DMS53 (cell line): ENCODE results near the gene ASPDH.
"Not testable (repeated sequence)": the region's sequence is repeated elsewhere in the genome, so short reads cannot be mapped to it uniquely, and the experiment has no call there.

Source experiments
- DNase-seq: peaks from one replicate; lab custom pipeline; 2025; lab: John Stamatoyannopoulos, UW

ASPDH gene

DNA sequence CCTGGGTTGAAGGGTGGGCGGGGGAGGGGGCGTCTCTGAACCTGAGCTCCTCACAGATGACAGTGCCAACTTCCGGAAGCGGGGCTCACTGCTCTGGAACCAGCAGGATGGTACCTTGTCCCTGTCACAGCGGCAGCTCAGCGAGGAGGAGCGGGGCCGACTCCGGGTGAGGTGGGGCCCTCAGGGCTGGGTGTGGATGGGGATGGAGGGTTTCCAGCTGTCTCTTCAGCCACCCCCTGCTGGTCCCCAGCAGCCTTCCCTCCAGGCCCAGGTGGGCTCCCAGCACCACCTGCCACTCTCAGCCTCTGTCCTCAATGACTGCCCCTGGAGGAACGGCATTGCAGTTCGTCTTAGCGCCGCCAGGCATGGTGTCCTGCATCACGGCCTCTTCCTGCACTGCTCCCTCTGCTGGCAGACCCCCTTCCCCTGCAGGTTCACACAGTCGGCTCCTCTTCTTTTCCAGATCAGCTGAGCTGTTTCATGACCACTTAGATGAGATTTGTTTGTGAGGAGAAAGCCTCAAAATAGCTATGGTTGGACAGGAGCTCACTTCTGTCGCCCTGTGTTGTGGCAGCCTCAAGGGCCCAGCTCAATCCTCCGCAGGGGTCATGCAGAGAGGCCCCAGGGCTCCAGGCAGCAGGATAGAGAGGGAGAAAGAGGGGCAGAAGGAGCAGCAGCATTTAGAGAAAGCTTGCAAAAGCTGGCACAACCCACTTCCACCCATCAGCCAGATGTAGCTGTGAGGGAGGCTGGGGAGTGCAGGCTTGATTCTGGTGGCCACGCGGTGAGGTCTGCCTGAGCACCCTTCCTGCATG lies 34.6 kb downstream of the ASPDH start:
- no peak for DNase-seq

DNA sequence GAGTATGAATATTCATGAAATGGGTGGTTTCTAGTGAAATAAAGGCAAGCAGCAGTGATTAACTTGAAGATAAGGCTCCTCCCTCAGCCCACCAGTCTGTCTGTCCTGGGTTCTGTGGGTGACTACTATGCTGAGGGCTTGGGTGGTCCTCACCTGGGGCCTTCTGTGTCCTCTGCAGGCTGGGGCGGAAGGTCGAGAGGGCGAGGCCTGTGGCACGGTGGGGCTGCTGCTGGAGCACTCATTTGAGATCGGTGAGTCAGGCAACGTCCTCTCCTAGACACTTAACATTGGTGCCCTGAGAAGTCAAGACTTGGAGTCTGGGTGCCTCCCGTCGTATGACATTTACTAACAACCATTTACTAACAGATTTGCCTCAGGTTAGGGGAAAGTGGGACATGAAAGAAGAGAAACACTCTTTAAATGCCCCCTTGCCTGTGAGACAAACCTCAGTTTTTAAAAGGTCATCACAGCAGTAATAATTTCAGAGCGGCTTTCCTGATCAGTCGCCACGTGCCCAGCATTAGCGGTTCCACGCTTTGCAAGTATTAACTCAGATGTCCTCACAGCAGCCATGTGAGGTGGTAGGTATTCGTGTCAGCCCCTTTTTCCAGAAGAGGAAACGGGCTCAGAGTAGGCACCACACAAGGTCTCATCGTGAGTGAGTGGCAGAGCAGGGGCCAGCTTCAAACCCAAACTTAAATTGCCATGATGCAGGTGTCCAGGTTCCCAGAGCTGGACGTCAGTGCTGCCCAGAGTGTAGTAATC lies 35.8 kb downstream of the ASPDH start:
- no peak for DNase-seq

DNA sequence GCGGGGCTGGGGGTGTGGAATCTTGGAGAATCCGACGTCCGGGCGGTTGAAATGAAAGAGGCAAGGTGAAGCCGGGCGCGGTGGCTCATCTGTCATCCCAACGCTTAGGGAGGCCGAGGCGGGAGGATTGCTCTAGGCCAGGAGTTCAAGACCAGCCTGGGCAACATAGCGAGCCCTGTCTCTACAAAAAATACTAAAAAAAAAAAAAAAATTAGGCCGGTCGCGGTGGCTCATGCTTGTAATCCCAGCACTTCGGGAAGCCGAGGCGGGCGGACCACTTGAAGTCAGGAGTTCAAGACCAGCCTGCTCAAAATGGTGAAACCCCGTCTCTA lies 36.8 kb downstream of the ASPDH start:
- no peak for DNase-seq

DNA sequence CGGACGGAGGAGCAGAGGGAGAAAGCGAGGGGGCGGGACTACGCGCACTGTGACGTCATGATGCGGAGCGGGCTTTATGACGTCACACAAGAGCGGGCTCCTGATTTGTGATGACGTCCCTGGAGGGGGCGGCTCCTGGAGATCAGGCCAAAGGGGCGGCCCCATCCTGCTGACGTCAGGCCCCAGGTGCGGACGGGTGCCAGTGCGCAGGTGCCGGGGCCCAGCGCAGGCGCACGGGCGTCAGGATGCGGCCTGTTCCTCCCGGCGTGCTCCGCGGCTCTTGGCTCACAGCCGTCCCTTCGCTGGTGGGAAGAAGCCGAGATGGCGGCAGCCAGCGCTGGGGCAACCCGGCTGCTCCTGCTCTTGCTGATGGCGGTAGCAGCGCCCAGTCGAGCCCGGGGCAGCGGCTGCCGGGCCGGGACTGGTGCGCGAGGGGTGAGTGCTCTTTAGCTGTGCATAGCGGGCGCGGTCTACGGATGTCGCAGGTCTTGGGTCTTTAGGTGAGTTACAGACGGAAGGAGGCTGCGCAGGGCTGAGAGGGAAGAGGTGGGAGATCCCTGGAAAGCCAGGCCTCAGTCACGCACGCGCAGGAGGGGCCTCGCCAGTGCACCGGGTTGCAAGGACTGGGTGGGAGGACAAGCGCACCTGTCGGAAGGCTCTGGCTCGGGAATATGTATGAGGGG lies 37.3 kb downstream of the ASPDH start, which contains the start of the genes EMC10 and GARIN5A:
Gene EMC10 (plus strand): TSS at position 284 of the 683 bp plus-strand sequence. CDS start 38 bp downstream, at position 322.
Gene GARIN5A (minus strand): TSS at position 625 of the 683 bp plus-strand sequence. CDS start 460 bp downstream, at position 165.
- peak; percentile 97 for DNase-seq

DNA sequence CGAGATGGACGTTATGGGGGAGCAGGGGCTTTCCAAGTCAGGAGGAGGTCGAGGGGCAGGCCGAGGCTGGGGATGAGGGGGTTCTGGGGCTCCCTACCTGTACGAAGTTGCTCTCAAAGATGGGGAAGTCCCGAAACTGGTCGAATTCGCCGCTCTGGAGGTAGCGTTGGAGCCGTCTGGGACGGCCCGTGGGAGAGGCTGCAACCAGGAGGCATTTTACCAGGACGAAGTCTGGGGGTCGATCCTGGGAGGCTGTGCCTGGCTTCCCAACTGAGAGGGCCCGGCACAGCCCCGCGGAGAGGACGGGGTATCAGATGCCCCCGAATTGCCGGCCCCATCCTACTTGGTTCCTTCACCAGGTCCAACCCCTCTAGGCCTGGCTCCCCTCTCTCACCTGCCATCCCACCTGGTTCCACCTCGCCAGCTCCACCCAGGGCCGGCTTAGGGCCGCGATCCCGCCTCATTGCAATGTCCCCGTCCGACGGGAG lies 37.9 kb downstream of the ASPDH start:
- no peak for DNase-seq

DNA sequence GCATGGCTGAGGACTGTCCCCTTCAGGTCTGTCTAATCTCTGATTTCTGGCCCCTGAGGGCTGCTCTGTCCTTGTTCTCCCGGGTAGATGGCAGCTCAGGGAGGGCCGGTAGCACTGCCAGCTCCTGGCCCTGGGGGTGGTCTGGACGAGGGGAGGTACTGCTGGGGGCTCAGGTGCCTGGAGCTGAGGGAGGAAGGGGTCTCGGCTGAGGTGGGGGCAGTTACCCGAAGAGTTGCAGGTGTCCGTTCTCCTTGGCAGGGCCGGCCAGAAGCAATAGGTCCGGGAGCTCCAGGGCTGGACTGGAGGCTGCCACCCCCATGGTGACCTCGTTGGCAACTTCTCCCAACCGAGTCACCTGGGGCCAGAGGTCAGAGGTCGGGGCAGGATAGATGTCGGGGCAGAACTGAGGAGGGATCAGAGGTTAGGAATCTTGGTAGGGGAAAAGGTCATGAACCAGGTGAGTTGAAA lies 38.6 kb downstream of the ASPDH start:
- no peak for DNase-seq

DNA sequence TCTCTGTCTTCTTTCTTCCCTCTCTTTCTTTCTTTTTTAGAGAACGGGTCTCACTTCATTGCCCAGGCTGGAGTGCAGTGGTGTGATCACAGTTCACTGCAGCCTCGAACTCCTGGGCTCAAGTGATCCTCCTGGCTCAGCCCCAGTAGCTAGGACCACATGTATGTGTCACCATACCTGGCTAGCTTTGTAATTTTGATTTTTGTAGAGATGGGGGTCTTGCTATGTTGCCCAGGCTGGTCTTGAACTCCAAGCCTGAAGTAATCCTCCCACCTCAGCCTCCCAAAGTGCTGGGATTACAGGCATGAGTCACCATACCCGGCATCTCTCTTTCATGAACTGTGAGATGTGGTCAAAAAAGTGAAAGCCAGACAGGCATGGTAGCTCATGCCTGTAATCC lies 40.4 kb downstream of the ASPDH start:
- not testable (repeated sequence) for DNase-seq

DNA sequence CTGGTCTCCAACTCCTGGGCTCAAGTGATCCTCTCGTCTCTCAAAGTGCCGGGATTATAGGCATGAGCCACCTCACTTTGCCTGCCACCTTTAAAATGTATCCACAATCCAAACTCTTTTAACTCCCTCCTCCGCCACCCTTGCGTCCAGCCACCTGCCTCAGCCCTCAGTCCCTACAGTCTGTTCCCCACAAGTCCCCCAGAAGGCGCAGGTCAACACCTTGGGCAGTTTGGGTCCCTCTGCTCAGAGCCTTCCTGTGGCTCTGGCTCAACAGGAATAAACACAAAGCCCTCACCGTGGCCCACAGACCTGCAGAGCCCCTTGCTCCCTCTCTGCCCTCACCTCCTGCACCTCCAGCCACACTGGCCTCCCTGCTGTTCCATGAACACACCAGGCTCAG lies 44.9 kb downstream of the ASPDH start:
- DNase-seq = no peak

DNA sequence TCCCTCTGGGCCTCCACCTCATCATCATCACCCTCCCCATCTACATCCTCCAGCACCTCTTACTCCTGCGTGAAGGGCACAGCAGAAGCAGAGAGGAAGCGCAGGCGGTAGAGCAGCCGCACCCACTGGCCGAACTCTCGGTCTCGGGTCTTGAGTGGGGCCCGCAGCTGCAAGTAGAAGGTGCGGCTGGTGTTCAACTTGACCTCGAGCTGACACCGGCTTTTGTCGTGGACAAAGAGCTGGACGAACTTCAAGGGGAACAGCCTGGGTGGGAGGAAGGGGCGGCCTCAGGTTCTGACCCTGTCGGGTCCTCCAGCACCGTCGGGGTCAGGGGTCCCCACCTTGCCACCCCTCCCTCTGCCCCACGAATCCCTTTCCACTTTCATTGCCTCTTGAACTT lies 46.1 kb downstream of the ASPDH start:
- no peak for DNase-seq

DNA sequence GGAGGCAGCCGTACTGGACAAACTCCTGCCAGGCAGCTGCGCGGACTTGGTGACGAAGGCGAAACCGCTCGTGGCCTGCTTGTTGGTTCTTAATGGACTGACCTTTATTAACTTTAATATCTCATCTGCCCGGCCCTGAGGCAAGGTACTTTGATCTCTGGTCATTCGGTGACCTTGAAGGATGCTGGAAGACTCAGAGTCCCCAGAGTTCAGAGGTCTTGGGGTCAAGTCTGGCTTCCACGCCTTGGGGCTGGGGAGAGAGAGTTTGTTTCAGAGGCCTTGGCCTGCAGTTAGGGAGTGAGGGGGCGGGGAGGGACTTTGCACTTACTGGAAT lies 47.0 kb downstream of the ASPDH start:
- no peak for DNase-seq

DNA sequence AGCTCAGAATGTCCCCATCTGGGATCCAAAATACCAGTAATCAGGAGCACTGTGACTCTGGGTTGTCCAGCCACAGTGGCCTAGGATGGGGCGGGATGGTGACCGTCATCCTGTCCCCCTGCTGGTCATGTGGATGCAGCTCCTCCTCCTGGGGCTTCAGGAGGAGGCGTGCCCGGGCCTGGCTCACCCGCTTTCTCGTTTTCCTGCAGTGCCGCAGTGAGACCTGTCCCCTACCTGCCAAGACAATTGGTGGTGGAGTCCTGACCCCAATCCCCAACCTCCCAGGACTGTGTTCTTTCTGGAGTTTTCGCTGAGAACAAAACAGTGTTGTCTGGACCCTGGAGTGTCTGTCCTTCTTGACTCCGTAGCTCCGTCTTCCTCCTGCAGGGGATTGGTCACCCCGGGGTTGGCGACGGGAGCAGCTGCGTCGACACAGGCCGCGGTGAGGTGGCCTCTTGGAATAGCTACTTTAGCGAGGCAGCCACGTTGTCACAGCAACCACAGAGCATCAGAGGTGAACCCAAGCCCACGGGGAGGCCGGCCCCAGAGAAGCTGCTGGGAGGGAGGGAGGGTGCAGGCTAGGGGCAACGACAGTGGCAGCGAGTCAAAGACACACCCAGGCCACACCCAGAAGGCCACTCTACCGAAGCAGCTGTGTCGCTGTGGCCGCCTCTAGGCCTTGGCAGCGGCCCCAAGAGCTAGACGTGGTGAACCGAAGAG lies 47.6 kb downstream of the ASPDH start:
- DNase-seq = peak; percentile 79

DNA sequence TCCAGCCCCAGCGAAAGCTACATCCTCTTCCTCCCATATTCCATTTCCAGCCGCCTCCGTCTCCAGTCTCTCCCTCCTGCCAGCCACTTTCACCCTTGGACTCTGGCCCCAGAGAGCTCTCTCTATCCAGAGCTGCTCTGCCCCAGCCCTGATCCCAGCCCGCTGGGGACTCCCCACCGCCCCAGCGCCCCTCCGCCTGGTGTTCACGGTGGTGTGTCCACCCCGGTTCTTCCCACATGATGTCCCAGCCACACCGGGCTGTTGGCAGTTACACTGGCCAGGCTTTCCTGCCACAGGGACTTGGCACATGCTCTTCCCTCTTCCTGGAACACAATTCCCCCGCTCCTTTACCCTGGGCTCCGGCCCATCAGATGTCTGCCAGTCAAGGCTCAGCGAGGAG lies 48.7 kb downstream of the ASPDH start:
- no peak for DNase-seq

DNA sequence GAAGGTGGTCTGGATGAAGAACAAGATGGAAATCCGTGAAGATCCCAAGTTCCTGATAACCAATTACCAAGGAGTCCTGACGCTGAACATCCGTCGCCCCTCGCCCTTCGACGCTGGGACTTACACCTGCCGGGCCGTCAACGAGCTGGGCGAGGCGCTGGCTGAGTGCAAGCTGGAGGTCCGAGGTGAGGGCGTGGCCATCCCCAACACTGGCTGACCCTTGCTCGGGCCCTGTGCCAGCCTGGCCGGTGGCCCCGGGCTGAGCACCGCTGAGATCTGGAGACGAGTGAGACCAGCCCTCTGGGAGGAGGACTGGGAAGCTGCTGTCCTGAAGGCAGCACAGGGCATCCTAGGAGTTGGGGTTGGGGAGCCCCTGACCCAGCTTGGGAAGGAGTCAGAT lies 49.4 kb downstream of the ASPDH start:
- no peak for DNase-seq

DNA sequence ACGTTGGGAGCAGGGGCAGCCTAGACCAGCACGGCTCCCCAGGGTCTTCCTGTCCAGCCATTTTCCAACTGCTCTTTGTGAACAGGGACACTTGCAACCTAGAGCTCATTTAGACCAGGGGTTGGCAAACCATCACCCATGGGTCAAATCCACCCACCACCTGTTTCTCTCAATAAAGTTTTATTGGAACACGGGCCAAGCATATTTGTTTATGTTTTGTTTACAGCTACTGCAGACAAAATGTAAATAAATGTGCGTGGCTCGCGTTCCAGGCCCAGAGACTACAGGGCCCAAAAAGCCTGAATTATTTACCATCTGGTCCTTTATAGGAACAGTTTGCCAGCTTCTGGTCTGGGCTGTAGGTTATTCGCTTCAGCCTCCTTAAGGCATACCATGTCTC lies 50.7 kb downstream of the ASPDH start:
- no peak for DNase-seq
